GM18861 (cell line): ENCODE results near the gene SPRN.
"Not testable (repeated sequence)": the region's sequence is repeated elsewhere in the genome, so short reads cannot be mapped to it uniquely, and the experiment has no call there.

ENCODE experiments used
- ATAC-seq: cut with Tn5 transposase; IDR thresholded peaks from one replicate; pipeline ENCODE4 v1.9.1; 2021; ENCODE audit not compliant: unreplicated experiment

The SPRN gene

GRCh38 chr10:133388973-133389818 lies 35.2 kb downstream of the SPRN start:
- ATAC-seq, result peak; percentile 79

GRCh38 chr10:133388236-133388972 lies 36.0 kb downstream of the SPRN start:
- ATAC-seq, result no peak

GRCh38 chr10:133386951-133387350 lies 37.5 kb downstream of the SPRN start:
- not testable (repeated sequence) for ATAC-seq

- no peak for ATAC-seq
Measured at GRCh38 chr10:133385214-133385613, 39.2 kb downstream of the SPRN start.

GRCh38 chr10:133384071-133384470 lies 40.4 kb downstream of the SPRN start:
- no peak for ATAC-seq

- ATAC-seq, result no peak
Measured at GRCh38 chr10:133383551-133383950, 40.9 kb downstream of the SPRN start.

GRCh38 chr10:133381036-133381435 lies 43.4 kb downstream of the SPRN start:
- ATAC-seq, result no peak

GRCh38 chr10:133379801-133380666 lies 44.4 kb downstream of the SPRN start:
- peak; percentile 5 for ATAC-seq

- ATAC-seq, result peak; percentile 36
Measured at GRCh38 chr10:133379152-133379800, 45.1 kb downstream of the SPRN start, which contains the start of gene PAOX. Gene PAOX, plus strand, starts transcription at chr10:133379262. Its CDS starts 55 bp downstream, at chr10:133379317.

- peak; percentile 27 for ATAC-seq
Measured at GRCh38 chr10:133378251-133379096, 46.0 kb downstream of the SPRN start.

- ATAC-seq, result no peak
Measured at GRCh38 chr10:133377818-133378250, 46.6 kb downstream of the SPRN start.

- no peak for ATAC-seq
Measured at GRCh38 chr10:133377025-133377817, 47.2 kb downstream of the SPRN start.

- not testable (repeated sequence) for ATAC-seq
Measured at GRCh38 chr10:133376183-133376582, 48.2 kb downstream of the SPRN start.

- no peak for ATAC-seq
Measured at GRCh38 chr10:133375357-133376115, 48.9 kb downstream of the SPRN start.

GRCh38 chr10:133373174-133374090 lies 51.0 kb downstream of the SPRN start, which contains the start of gene ECHS1:
Gene ECHS1, minus strand, starts transcription at chr10:133373354. Its CDS starts 21 bp downstream, at chr10:133373333.
- peak; percentile 96 for ATAC-seq

GRCh38 chr10:133372507-133372906 lies 51.9 kb downstream of the SPRN start:
- no peak for ATAC-seq
